GM12878 (cell line): ENCODE measurements around the gene C2orf69. TPM values are rescaled to one million over a fixed set of nuclear protein-coding genes. Genes with fewer than 3 reads are reported as not detected.

Source experiments
- ATAC-seq: fragments of 200-7000 bp; cut with Tn5 transposase; 3 replicates; pipeline ENCODE4 v1.9.1; 2020; ENCODE audit warnings: mild to moderate bottlenecking, moderate library complexity
- Bru-seq: library from RNA; stranded (reverse); fragments of 400-500 nt; gene quantifications from one replicate; lab custom pipeline; 2021; lab: Mats Ljungman, UMichigan
- BruChase-seq, 2 experiments: library from RNA; stranded (reverse); fragments of 400-500 nt; gene quantifications; one replicate each; lab custom pipeline; 2021; lab: Mats Ljungman, UMichigan
- BruUV-seq: library from RNA; stranded (reverse); fragments of 400-500 nt; replicated peaks from 2 replicates; lab custom pipeline; 2021; lab: Mats Ljungman, UMichigan
- CTCF ChIA-PET: fragments of 300-600 bp; sonication (Branson Sonifier 250); formaldehyde crosslinking; extraction: SDS; loops from one replicate; lab custom pipeline; 2021; ENCODE audit warnings: inconsistent platforms; lab: Yijun Ruan, JAX
- POLR2A ChIA-PET: fragments of 350-600 bp; formaldehyde crosslinking; extraction: SDS; loops from one replicate; lab custom pipeline; 2021; ENCODE audit warnings: inconsistent platforms; lab: Charles Lee
- RAD21 ChIA-PET: fragments of 300-600 bp; sonication (Branson Sonifier 250); formaldehyde crosslinking; loops from one replicate; lab custom pipeline; 2023; ENCODE audit warnings: antibody characterized with exemption; ENCODE audit not compliant: unreplicated experiment; lab: Charles Lee
- SMC1A ChIA-PET: fragments of 300-600 bp; sonication (Branson Sonifier 250); formaldehyde crosslinking; loops from one replicate; lab custom pipeline; 2023; ENCODE audit not compliant: unreplicated experiment, uncharacterized antibody; lab: Charles Lee
- DNase-seq: peaks from one replicate; pipeline ENCODE4 v3.0.0-alpha.2; 2011; ENCODE audit warnings: low read depth, low spot score
- FAIRE-seq: peaks from 3 replicates; lab custom pipeline; 2011; peaks lifted over from hg19 to GRCh38; lab: Jason Lieb, UNC
- H2AFZ ChIP-seq: 2 replicates; pipeline ENCODE4 v1.6.0; 2011; ENCODE audit warnings: low read depth, low read length, control low read depth; ENCODE audit not compliant: control insufficient read depth
- H3K27ac ChIP-seq: 2 replicates; pipeline ENCODE4 v1.5.1; 2011; ENCODE audit warnings: control low read depth; ENCODE audit not compliant: control insufficient read depth, insufficient read depth
- H3K27me3 ChIP-seq, 2 experiments: replicated peaks in 1 of 2; 2 replicates each; pipeline versions ENCODE4 v1.6.0 to v1.6.1; 2011; ENCODE audit warnings: low read length in 1 of 2; ENCODE audit not compliant: control insufficient read depth in 2 of 2, insufficient read depth in 2 of 2
- H3K36me3 ChIP-seq, 2 experiments: 2 replicates each; pipeline ENCODE4 v1.5.1; 2011; ENCODE audit warnings: low read length in 1 of 2; ENCODE audit not compliant: control insufficient read depth in 2 of 2, insufficient read depth in 2 of 2
- H3K4me1 ChIP-seq: 2 replicates; pipeline ENCODE4 v1.6.1; 2011; ENCODE audit warnings: mild to moderate bottlenecking, low read length, moderate library complexity, mixed read lengths; ENCODE audit not compliant: control insufficient read depth, insufficient read depth
- H3K4me2 ChIP-seq: 2 replicates; pipeline ENCODE4 v1.6.0; 2011; ENCODE audit warnings: control low read depth; ENCODE audit not compliant: control insufficient read depth, insufficient read depth
- H3K4me3 ChIP-seq: fragments of 200-600 bp; sonication (generic); 2 replicates; pipeline ENCODE4 v1.5.1; 2016
- H3K79me2 ChIP-seq: 2 replicates; pipeline ENCODE4 v1.6.0; 2011; ENCODE audit warnings: low read length; ENCODE audit not compliant: control insufficient read depth, insufficient read depth
- H3K9ac ChIP-seq: 2 replicates; pipeline ENCODE4 v1.8.0; 2011; ENCODE audit warnings: low read length, control low read depth, mixed read lengths; ENCODE audit not compliant: control insufficient read depth, insufficient read depth
- H3K9me3 ChIP-seq: replicated peaks from 3 replicates; pipeline ENCODE4 v1.5.1; 2011; ENCODE audit warnings: mild to moderate bottlenecking, low read length; ENCODE audit not compliant: control insufficient read depth, insufficient read depth
- H4K20me1 ChIP-seq: 2 replicates; pipeline ENCODE4 v1.6.0; 2011; ENCODE audit not compliant: control insufficient read depth, insufficient read depth
- ATF3 ChIP-seq: IDR thresholded peaks from 2 replicates; pipeline ENCODE4 v1.6.1; 2011; ENCODE audit warnings: low read depth, mild to moderate bottlenecking, low read length, moderate library complexity, borderline replicate concordance; ENCODE audit errors: extremely low read depth
- BACH1 ChIP-seq: fragments of 450-650 bp; IDR thresholded peaks from 2 replicates; pipeline ENCODE4 v1.6.1; 2017; ENCODE audit warnings: mild to moderate bottlenecking, borderline replicate concordance
- CEBPZ ChIP-seq: fragments of 150-350 bp; IDR thresholded peaks from 2 replicates; pipeline ENCODE4 v1.6.1; 2016; ENCODE audit warnings: low read depth, low read length
- CHD4 ChIP-seq: fragments of 200-600 bp; sonication (generic); IDR thresholded peaks from 2 replicates; pipeline ENCODE4 v1.6.1; 2016; ENCODE audit warnings: mild to moderate bottlenecking
- CREM ChIP-seq: IDR thresholded peaks from 2 replicates; pipeline ENCODE4 v1.6.1; 2014; ENCODE audit warnings: antibody characterized with exemption, low read depth
- IKZF2 ChIP-seq, 2 experiments: fragments of 450-650 bp; IDR thresholded peaks; 2 replicates each; pipeline ENCODE4 v1.6.1; 2017; ENCODE audit warnings: mild to moderate bottlenecking in 2 of 2, moderate library complexity in 2 of 2
- PML ChIP-seq: IDR thresholded peaks from 2 replicates; pipeline ENCODE4 v1.6.1; 2012; ENCODE audit warnings: low read length, inconsistent platforms
- POLR2AphosphoS5 ChIP-seq: IDR thresholded peaks from 2 replicates; pipeline ENCODE4 v1.6.1; 2011; ENCODE audit warnings: mild to moderate bottlenecking, low read length, inconsistent platforms
- RAD51 ChIP-seq: fragments of 450-650 bp; IDR thresholded peaks from 2 replicates; pipeline ENCODE4 v1.6.1; 2016; ENCODE audit warnings: moderate library complexity, mild to moderate bottlenecking, inconsistent platforms
- RBBP5 ChIP-seq: fragments of 200-600 bp; sonication (generic); conservative IDR thresholded peaks from 2 replicates; pipeline ENCODE4 v1.6.1; 2016
- REST ChIP-seq: IDR thresholded peaks from 2 replicates; pipeline ENCODE4 v1.6.1; 2012; ENCODE audit warnings: mild to moderate bottlenecking, low read depth, low read length
- WGBS: methylation state at CpG from one replicate; pipeline ENCODE4 v1.1.6; 2016; ENCODE audit warnings: low lambda C conversion rate; ENCODE audit not compliant: insufficient replicate concordance, insufficient coverage; ENCODE audit errors: missing lambda C conversion rate; 5-methylcytosine and 5-hydroxymethylcytosine counted together
- in situ Hi-C: fragments of 300-500 bp; cut with MboI; formaldehyde crosslinking; loops from 9 replicates; pipeline ENCODE4 v1.14.3; 2018; ENCODE audit warnings: mixed read lengths
- intact Hi-C: fragments of 100-400 bp; cut with micrococcal nuclease; formaldehyde crosslinking; loops from one replicate; pipeline ENCODE4 v1.14.2; 2022; ENCODE audit not compliant: unreplicated experiment
- long read RNA-seq, 2 experiments: library from polyadenylated mRNA; unstranded; transcript quantifications; one replicate each; pipeline ENCODE4 v2.0.0, GENCODE V29; 2019 to 2020
- polyA minus RNA-seq, 3 experiments: library from RNA; depleted of rRNA, polyadenylated mRNA; stranded (reverse); fragments of >200 nt; gene quantifications; 2 replicates each; pipeline ENCODE4 v1.2.3, GENCODE V29; 2011
- polyA plus RNA-seq, 11 experiments: library from polyadenylated mRNA; depleted of rRNA in 4 of 11; unstranded in 6 of 11; stranded (reverse) in 5 of 11; fragments of >200 nt; fragmentation: Nextera tagmentation in 4 of 11; fragmentation: Illumina TruSeq in 1 of 11; extraction: Ambion mirVana in 4 of 11; extraction: Trizol in 1 of 11; gene quantifications; 1 replicate in 1 of 11; 2 replicates in 10 of 11; pipeline versions ENCODE4 v1.2.1 to v1.2.3, GENCODE V29; 2011 to 2016; ENCODE audit warnings: inconsistent platforms in 2 of 11, missing spikeins in 2 of 11, low read depth in 1 of 11
- total RNA-seq, 4 experiments: library from RNA; depleted of rRNA in 3 of 4; stranded (reverse); fragments of >200 nt in 3 of 4; fragmentation: Illumina TruSeq in 1 of 4; extraction: Trizol in 1 of 4; gene quantifications; 2 replicates each; pipeline versions ENCODE4 v1.2.1 to v1.2.3, GENCODE V29; 2013 to 2021

The C2orf69 gene
- total RNA-seq (2013; cell fraction: nucleolus; rRNA removed), result 12.8 and 13.1 TPM in 2 replicates
- 11.1 and 12.5 TPM in 2 replicates for total RNA-seq (2014; rRNA removed)
- 13.2 and 13.5 TPM in 2 replicates for total RNA-seq (2014; rRNA removed; fragmentation: Illumina TruSeq; extraction: Trizol)
- total RNA-seq (2021), result 14.2 and 14.4 TPM in 2 replicates
- polyA plus RNA-seq (2011; ENCODE audit: low read depth), result 4.4 TPM
- 11.1 and 17.5 TPM in 2 replicates for polyA plus RNA-seq (2011; rRNA removed)
- 3.4 and 4.0 TPM in 2 replicates for polyA plus RNA-seq (2011; cell fraction: cytosol; rRNA removed)
- 3.2 and 3.5 TPM in 2 replicates for polyA plus RNA-seq (2011; cell fraction: nucleus; rRNA removed)
- polyA plus RNA-seq (2012), result 9.1 TPM in 2 replicates
- polyA plus RNA-seq (2014; fragmentation: Illumina TruSeq; extraction: Trizol), result 10.3 and 13.6 TPM in 2 replicates
- 1 to 10 TPM; 6.3 to 7.9 TPM for polyA plus RNA-seq (2014; fragmentation: Nextera tagmentation; extraction: Ambion mirVana)
- 7.0 and 7.2 TPM in 2 replicates for polyA plus RNA-seq (2014; rRNA removed)
- 10 to 100 TPM; 18.3 to 20.3 TPM for polyA plus RNA-seq (2016; fragmentation: Nextera tagmentation; extraction: Ambion mirVana)
- 5.1 and 6.5 TPM in 2 replicates for polyA minus RNA-seq (2011; rRNA and poly(A)+ RNA removed)
- 4.4 and 4.6 TPM in 2 replicates for polyA minus RNA-seq (2011; cell fraction: cytosol; rRNA and poly(A)+ RNA removed)
- 4.5 and 8.2 TPM in 2 replicates for polyA minus RNA-seq (2011; cell fraction: nucleus; rRNA and poly(A)+ RNA removed)
- percentile 86 among the genes with signal in this experiment for Bru-seq, nascent RNA
- BruChase-seq, experiment 1, labeled RNA remaining after a 6-hour chase, result percentile 81 among the genes with signal in this experiment
- BruChase-seq, experiment 2, labeled RNA remaining after a 2-hour chase, result percentile 90 among the genes with signal in this experiment
- long read RNA-seq, experiment 1, transcript C2orf69-201 (2 exons, 3,728 nt), result major isoform, 21 of 24 reads
- long read RNA-seq, experiment 1, partial matches to known transcripts, result 0 of 24 reads
- long read RNA-seq, experiment 1, other reads (novel, unspliced or antisense), result 3 of 24 reads
- long read RNA-seq, experiment 2, transcript C2orf69-201 (2 exons, 3,728 nt), result major isoform, 29 of 36 reads
- long read RNA-seq, experiment 2, partial matches to known transcripts, result 0 of 36 reads
- long read RNA-seq, experiment 2, other reads (novel, unspliced or antisense), result 7 of 36 reads

GRCh38 chr2:199911052-199911876 lies at the start of gene C2orf69:
Gene C2orf69 (plus strand): TSS chr2:199911293. CDS start chr2:199911439, 146 bp downstream.
- WGBS, result under 1% methylated on average over 85 of the region's 85 CpGs
- POLR2A ChIA-PET, result interaction anchor here (0.7 to 1.4 kb wide), 4 partner anchors 11 to 559 kb away, joined by 3 to 8 read pairs (median 4); no protein-coding TSS in a partner anchor
- Histone ChIP-seq H3K9me3 (peaks cover 2% of the 10 kb centered on the region; the same call in 2 of the 3 replicates), H4K20me1 (no peaks in the 10 kb centered on the region), H3K4me2 (peak within 1 kb of the TSS; percentile 81), H3K27me3 (no peaks in the 10 kb centered on the region), H3K4me3 (peak within 1 kb of the TSS; percentile 95), H3K9ac (peak within 1 kb of the TSS; percentile 75), H3K36me3 (no peaks in the 10 kb centered on the region; a peak in 1 of 4 replicates), H3K4me1 (no peaks in the 10 kb centered on the region), H3K27ac (peak within 1 kb of the TSS; percentile 88), H2AFZ (peak within 1 kb of the TSS; percentile 95), H3K79me2 (peaks cover 42% of the 10 kb centered on the region)
- RAD21 ChIA-PET, result no interaction called here
- FAIRE-seq (peak; percentile 97), DNase-seq (peak; percentile 93), ATAC-seq (peak; percentile 91)
- CTCF ChIA-PET, result no interaction called here
- intact Hi-C loops, result loop anchor here (2.0 kb wide), 2 partner anchors 44 to 60 kb away; partner anchors contain the start of genes FTCDNL1, MAIP1 and TYW5
- in situ Hi-C loops, result no loop called here
- SMC1A ChIA-PET, result interaction anchor here (0.9 to 1.8 kb wide), 3 partner anchors 19 to 40 kb away, joined by 3 to 5 read pairs (median 3); no protein-coding TSS in a partner anchor
- no TSS peak for BruUV-seq
- no peak for TF ChIP-seq ATF3
- peak; percentile 56 to 80; a peak in 3 of 4 replicates for TF ChIP-seq IKZF2 (IDR thresholded peaks at IDR 0.05)
- no peak for TF ChIP-seq RAD51
- no peak for TF ChIP-seq REST
- TF ChIP-seq CREM, result peak; percentile 92
- peak; percentile 71 for TF ChIP-seq POLR2AphosphoS5
- 0 out of 2 replicates have a peak, but pooled peaks have one; percentile 63 for TF ChIP-seq PML
- no peak for TF ChIP-seq CHD4
- TF ChIP-seq RBBP5, result no peak
- peak; percentile 58; the same call in 1 of the 2 replicates for TF ChIP-seq BACH1
- no peak for TF ChIP-seq CEBPZ
